Fibroblast of skin of left quadriceps (primary cell): ENCODE results near the gene TEX12.
A peak's percentile ranks its signal among the peaks of the same experiment; 100 is the strongest.
"Not testable (repeated sequence)": the region's sequence is repeated elsewhere in the genome, so short reads cannot be mapped to it uniquely, and the experiment has no call there.

Experiments used
- DNase-seq, 2 experiments: peaks; one replicate each; pipeline ENCODE4 v3.0.0-alpha.2; 2013; ENCODE audit warnings: low read depth in 2 of 2

Gene TEX12

DNA sequence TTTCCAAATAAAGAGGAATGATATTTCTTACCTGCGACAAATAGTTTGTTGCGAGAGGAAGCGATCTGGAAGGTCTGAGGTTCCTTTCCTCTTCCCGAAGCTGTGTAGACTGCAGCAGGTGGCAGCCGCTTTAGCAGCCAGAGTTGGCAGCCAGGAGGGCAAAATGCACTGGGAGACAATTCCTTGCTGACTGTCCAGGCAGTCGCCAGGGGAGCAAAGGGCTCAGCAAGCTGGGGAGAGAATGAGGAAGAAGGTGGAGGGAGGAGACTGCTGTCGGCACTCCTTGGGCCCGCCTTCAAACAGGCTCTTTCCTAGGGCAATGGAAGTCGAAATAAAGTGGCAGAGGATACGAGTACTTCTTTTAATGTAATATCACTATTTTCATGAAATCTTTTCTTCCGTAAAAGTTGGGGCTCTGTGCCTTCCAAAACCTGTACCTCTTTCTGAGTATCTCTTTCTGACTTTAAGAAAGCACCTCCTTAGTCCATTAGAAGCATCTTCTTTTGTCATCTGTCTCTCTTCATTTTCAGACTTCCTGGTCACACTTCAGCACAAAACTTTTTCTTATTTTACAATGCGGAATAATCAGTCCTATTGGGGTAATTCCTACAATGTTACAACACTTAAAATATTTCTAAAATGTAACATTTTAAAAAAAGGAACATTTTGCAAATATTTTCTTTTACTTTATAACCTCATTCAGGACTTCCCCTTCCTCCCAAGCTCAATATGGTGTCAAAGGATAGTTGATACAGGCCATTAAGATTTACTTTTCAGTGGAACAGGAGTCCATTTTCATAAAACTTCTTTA, 3.1 kb upstream of the TEX12 start, which contains the start of gene IL18:
TSS of gene IL18 (minus strand) at position 220 of the 811 bp plus-strand sequence. CDS start 9,041 bp downstream, outside the sequence.
- no peak for DNase-seq

- DNase-seq: no peak
Observed at GRCh38 chr11:112165049-112165448, 2.1 kb upstream of the TEX12 start.

- DNase-seq: peak; percentile 34 to 47
Observed at GRCh38 chr11:112166562-112166961, 610 bp upstream of the TEX12 start.

DNA sequence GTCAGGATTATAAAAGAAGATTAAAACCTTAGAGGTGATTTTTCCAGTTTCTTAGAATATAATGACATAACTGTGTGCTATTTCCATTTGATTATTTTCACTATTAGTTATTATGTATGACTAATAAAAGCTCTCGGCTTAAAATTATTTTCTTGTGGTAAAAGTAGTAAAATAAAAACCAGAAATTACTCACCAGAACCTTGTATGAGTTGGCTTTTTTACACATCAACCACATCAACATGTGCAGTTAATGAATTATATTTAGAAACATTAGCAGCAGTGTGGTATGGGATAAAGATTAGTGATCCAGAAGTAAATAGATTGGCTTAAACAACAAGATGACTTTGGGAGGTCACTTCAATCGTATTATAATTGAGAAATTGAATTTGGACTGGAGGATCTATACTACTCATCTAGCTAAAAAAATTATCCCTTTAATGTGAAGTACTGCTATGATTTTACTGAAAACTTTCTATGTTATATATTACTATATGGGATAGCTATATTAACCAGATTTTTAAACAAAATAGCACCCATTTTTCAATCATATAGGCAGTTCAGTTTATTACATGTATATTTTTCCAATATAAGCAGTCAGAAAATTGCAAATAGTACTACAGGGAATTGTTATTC, 5.3 kb downstream of the TEX12 start:
- peak; percentile 45 to 53 for DNase-seq

DNA sequence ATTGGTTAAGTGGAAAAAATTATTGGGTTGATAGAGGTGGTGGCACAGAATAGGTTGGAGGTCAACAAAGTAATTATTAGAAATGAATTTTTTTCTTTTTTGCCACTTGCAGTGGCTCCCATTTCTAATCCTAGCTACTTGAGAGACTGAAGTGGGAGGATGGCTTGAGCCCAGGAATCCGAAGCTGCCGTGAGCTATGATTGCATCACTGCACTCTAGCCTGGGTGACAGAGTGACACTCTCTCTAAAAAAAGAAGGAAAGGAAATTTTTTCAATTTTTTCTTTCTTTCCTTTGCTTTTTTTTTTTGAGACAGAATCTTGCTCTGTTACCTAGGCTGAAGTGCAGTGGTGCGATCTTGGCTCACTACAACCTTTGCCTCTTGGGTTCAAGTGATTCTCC, 6.0 kb downstream of the TEX12 start:
- DNase-seq: no peak

DNA sequence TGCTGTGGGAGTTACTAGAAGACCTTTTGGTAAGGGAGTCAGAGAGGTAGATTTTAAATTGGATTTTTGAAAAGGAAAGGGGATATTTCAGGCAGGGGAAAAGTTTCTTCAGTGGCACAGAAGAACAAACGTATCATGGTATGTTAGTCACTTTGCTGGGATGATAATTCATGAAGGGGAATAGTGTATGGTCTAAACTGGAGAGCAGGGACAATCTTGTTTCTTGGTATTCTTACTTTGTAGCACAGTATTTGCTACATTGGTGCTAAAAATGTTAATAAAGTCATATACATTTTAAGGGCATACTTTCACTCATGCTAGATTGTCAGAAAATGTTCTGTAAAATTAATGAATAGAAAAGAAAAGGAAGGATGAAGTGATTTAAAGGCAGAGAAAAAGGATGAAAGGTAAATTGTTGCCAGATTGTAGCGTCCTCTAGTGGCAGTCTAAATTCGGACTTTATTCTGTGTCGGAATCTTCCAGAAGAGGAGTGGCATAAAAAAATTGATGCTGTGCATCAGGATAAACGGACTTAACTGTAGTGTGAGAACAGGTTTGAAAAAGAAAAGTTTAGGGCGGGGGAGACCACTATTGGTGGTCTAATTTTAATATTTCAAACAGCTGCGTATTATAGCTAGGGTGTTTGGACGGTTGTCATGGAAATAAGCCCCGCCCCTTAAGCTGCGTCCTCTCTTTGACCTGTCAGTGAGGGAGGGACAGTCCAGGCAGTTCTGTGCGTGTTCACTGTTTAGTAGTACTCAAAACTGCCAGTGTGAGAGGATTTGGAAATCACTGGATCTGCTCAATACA, 7.8 kb downstream of the TEX12 start, which contains the start of gene BCO2:
TSS of gene BCO2 (plus strand) at position 724 of the 810 bp plus-strand sequence. CDS start 90 bp downstream, outside the sequence.
- peak; percentile 17 to 18 for DNase-seq

DNA sequence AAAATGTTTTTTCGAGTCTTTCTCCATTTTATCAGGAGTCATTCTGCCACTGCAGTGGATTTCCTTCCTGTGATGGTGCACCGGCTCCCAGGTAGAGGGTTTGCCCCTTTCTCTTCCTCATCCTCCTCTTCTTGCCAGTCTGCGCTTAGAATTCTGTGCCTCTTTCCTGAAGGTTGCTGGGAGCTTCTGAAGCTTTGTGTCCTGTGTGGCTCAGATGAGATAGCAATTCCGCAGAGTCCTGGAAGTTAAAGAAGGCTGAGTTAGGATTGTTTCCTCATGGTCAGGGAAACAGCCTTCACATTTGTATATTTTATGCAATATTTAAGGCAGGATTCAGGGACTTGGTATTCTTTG, 8.4 kb downstream of the TEX12 start:
- DNase-seq: no peak

- DNase-seq: no peak
Observed at GRCh38 chr11:112176077-112176476, 8.9 kb downstream of the TEX12 start.

GRCh38 chr11:112177589-112177988, 10.4 kb downstream of the TEX12 start:
- no peak for DNase-seq

GRCh38 chr11:112178428-112178827, 11.3 kb downstream of the TEX12 start:
- no peak for DNase-seq

GRCh38 chr11:112178936-112179335, 11.8 kb downstream of the TEX12 start:
- DNase-seq: no peak

DNA sequence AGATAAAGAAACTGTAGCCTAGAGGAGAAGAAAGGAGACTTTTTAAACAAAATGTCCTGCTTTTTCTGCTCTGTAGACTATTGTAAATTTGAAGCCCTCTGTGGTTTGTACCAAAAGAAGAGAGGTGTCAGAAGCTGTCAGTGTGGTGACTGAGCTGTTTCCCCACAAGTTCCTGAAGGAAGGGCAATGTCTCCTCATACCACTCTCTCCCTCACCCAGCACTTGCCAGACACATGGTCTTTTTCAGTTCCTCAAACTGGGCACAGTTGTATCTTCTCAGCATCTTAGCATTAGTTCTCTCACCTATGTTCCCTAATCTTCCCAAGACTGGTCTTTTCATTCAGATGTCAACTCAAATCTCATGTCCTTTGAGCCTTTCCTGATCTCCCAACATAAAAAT, 12.4 kb downstream of the TEX12 start:
- DNase-seq: no peak

DNA sequence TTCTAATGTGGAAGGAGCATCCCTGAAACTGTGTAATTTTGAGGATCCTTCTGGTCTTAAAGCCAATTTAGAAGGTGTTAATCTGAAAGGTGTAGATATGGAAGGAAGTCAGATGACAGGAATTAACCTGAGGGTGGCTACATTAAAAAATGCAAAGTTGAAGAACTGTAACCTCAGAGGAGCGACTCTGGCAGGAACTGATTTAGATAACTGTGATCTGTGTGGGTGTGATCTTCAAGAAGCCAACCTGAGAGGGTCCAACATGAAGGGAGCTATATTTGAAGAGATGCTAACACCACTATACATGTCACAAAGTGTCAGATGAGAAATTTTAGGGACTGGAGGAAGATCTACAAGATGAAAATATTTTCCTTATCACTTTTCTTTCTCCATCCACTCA, 15.7 kb downstream of the TEX12 start:
- no peak for DNase-seq

GRCh38 chr11:112185883-112186282, 18.7 kb downstream of the TEX12 start:
- no peak for DNase-seq

DNA sequence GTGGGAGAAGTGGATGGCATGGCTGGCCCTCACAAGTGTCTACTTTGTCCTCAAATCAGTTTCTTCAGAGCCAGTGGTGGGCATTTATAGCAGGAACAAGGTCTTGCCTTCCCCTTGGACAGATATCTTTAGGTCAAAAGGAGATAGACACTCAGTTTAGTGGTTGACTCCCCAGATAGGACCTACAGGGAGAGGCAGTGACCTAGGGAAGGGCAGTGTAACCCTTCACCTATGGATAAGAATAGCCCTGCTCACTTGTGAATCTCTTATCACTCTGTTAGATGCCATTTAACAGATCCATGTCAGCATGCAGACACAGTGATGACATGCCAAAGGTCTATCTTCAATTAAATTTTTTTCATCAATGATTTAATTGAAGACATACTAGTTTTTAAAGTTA, 19.1 kb downstream of the TEX12 start:
- DNase-seq: no peak

DNA sequence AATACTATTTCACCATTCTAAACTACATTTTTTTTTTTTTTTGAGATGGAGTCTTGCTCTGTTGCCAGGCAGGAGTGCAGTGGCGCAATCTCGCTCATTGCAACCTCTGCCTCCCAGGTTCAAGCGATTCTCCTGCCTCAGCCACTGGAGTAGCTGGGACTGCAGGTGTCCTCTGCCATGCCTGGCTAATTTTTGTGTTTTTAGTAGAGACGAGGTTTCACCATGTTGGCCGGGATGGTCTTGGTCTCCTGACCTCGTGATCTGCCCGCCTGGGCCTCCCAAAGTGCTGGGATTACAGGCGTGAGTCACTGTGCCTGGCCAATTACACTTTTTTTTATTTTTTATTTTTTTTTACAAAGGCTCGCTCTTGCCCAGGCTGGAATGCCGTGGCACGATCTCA, 27.9 kb downstream of the TEX12 start:
- not testable (repeated sequence) for DNase-seq

- no peak for DNase-seq
Observed at GRCh38 chr11:112195951-112196351, 28.8 kb downstream of the TEX12 start.

DNA sequence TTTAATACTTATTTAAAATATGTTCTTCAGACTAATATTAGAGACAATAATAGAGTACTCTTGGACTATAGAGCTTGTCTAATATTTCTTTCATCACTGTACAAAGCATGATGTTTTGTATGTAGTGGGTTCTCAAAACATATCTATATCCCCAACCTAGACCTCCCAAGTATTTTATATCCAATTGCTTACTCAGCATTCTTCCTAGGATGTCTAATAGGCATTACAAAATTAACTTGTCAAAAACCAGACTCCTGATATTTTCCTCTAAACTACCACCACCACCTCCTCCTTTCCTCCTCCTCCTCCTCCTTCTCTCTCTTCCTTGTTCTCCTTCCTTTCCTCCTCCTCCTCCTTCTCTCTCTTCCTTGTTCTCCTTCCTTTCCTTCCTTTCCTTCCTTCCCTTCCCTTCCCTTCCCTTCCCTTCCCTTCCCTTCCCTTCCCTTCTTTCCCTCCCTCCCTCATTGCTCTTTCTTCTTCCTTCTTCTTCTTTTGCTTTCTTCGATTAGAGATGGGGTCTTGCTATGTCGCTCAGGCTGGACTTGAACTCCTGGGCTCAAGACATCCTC, 29.4 kb downstream of the TEX12 start:
- DNase-seq: no peak

GRCh38 chr11:112199101-112199500, 31.9 kb downstream of the TEX12 start:
- not testable (repeated sequence) for DNase-seq

DNA sequence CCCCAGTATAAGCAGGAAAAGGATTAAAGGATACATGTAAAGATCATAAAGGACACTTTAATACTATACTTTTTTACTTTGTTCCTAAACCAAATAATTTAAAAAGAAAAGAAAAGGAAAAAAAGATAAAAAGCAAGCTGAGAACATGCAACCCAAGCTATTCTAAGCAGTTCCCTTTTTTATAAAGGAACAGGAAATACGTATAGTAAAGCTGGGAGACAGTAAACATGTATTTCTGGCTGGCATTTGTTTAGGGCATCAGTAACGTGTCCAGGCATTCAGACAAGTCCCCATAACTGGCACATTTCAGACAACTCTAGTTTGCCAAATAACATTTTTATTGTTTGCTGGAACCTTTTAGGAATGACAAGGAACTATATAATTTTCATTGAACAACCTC, 33.1 kb downstream of the TEX12 start:
- DNase-seq: no peak

- no peak for DNase-seq
Observed at GRCh38 chr11:112206071-112206470, 38.9 kb downstream of the TEX12 start.

DNA sequence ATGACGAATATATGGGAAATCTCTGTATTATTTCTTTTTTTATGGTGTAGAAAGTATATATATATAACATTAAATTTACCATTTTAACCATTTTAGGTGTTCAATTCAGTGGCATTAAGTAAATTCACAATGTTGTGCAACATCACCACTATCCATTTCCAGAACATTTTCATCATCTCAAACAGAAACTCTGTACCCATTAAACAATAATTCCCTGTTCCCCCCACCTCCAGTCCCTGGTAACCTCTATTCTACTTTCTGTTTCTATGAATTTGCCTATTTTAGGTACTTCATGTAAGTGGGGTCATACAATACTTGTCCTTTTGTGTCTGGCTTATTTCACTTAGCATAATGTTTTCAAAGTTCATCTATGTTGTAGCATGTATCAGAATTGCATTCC, 43.7 kb downstream of the TEX12 start:
- no peak for DNase-seq
